ENCODE measurements around the gene SDK2.

SDK2 gene

DNA sequence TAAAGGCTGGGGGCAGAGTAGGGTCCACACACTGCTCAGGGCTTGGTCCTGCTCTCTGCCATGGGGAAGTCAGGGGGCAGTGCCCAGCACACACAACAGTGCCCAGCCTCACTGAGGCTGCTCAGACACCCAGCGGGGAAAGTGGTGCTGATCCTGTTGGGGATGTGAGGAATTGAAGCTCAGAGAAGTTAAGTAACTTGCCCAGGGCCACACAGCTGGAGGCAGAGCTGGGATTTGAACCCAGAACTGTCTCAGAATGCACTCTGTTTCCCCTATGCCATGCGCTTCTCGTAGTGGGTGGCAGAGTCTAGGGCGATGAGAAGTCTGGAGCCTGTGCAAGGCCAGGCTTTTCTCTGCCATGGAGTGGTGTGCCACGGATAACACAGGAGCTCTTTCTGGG is 59.3 kb downstream of the SDK2 start:
- no peak for DNase-seq

DNA sequence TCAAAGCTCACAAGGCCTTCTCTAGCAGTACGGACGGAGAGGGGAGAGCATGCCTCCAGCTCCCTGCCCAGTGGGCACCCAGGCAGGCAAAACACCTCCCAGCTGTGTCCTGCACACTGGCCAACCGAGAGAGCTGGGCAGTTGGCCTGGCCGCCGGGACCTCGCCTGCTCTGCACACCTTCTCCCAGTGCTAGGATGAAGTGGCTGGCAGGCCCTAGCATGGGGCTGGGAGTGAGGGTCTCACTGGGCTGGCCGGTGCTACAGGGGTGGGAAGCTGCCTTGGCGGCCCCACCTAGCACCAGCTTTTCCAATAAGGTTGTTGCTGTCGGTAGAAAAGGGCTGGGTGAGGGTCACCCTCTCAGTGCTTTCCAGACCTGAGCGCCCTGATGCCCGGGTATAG is 60.2 kb downstream of the SDK2 start:
- no peak for DNase-seq

DNA sequence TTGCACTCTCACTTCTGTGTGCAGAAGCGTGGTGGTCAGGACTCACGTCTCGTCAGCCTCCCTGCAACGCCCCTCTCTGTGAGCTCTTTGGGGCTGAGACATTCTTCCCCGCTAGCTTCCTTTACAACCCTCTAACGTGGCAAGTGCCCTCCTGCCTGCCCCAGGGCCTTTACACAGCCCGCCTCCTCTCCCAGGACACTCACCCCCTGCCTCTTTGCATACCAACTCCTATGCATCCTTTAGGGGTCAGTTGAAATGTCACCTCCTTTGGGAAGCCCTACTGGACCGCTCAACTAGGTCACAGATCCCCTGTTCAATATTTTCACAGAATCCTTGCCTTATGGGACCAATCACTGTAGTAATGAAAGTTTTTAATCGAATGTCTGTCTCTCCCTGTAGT is 61.4 kb downstream of the SDK2 start:
- no peak for DNase-seq

DNA sequence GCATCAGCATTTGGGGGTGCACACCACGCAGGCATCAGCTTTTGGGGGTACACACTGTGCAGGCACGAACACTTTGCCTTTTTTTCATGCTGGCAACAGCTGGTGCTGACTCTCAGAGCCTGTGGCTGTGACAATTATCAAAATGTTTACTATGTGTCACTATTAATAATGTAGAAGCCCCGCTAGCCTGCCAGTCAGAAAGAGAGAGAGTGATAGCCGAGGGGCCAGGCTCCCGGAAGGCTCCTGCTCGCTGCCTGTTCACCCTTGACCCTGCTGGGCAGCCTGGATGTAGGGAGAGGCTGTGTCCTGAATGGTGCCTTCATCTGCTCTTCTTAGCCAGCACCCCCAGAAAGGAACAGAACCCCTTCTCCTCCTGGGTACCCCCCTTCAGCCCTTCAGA is 61.9 kb downstream of the SDK2 start:
- DNase-seq, result no peak

DNA sequence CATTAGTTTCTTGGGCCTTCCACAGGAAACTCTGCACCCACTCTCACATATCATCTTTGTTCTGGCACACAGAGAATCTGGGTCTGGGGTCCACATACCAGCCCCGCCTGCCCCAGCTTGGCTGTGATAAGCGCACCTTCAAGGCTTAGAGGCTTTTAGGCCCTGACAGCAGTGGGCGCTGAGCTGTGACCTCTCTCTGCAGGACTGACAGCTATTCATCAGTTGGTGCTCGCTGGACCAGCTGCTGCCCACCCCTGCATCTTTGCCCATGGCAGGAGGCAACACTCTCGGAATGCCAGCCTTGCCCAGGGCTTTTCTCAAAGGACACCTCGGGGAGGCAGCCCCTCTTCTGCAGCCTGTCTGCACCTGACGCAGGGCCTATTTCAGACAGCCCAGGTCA is 62.9 kb downstream of the SDK2 start:
- no peak for DNase-seq

DNA sequence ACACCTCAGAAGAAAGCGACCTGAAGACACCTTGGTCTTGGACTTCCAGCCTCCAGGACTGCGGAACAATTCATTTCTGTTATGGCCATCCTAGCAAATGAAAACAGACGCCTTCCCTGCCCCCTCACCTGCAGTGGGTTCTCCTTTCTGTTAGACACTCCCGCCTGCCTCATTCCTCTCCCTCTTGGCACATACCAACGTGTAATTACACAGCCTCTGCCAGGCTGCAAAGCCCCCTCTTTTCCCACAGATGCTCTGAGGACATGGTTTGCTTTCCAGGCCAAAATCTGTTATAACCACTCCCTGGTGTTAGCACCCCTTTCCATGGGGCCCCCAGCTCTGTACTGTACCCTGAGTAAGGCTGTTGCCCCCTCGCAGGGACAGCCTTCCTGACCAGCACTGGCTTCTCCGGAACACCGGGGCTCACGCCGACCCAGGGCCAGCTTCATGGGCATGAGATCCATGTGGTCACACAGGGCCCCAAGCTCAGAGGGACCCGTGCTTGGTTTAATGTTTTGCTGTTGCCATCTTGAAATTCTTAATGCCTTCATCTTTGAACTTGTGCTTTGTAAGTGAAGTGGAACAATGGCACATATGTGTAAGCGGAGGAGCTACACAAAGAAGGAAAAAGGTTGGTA is 64.1 kb downstream of the SDK2 start:
- DNase-seq, result no peak

DNA sequence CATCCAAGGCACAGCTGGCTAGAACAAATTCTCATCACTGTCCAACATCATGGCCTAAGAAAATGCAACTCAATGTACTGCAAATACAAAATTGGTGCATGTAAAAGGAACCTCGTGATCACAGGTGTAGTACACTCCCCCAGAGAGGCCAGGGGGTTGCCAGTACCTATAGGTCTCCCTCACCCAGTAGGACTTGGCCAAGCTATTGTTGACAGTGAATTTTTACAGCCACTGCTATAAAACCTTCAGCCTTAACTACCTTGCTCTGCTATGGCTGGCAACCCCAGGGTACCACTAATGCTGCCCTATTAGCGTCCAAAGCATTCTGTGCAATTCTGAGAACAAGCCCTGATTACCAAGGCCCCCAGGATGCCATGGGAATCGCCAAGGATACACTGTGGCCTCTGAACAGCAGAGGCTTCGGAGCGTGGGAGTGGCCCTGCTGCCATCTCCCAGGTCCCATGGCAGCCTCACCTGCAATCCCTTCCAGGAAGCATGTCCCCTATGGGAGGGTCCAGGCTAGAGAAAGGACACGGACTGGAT is 67.6 kb downstream of the SDK2 start:
- DNase-seq, result no peak

DNA sequence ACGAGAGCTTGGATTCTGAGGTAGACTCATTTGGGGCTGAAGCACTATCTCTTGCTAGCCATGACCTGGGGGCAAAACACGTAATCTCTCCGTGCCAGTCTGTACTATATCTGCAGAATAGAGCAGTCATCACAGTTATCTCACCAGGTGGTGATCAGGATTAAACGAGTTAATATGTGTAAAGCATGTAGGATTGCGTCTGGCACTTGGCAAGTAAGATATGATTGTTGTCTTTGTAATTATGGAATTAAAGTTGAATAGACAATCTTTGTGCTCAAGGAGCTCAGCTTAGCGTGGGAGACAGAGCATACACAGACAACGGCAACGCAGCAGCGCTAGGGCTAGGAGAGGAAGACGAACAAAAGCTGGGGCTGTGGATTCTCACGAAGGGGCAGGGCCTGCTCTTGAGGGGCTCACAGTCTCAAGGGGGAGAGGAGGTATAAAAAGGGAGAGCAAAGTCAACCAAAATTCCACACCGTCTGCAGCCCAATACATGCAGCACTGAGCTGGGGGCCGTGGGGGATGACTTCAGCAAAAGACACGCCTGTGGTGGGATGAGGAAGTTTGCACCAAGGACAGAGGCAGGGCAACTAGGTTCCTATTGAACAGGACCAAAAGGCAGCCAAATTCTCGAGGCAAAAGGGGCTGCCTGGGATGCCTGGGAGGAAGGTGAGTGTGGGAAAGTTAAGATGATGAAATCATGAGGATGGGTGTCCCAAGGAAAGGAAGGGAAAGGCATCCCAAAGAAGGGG is 68.6 kb downstream of the SDK2 start:
- DNase-seq, result no peak

DNA sequence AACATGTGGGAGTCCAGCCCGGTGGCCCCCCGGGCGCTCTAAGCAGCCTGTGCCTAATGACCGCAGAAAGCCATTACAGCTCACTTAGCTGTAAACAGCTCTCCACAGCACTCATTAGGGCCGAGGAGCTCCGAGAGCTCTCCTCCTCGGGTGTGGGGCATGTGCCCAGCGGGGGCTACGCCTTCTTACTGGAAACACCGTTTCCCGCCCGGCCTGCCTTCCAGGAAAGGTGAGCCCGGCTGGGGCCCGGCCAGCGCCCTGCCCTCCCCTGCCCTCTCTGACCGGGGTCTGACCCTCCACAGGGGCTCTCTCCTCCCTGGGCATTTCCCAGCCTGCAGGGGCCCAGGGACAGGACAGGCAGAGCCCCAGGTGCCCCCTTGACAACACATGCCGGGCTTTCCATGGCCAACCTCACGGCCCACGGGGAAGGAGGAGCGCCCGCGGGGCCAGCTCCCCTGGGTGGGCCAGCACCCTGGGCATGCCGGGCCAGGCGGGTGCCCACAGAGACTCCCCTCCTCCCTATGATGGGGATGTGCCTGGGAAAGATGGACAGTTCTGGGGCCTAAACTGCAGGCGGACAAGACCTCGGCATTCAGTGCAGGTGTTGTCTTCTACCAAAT is 72.6 kb downstream of the SDK2 start:
- no peak for DNase-seq

DNA sequence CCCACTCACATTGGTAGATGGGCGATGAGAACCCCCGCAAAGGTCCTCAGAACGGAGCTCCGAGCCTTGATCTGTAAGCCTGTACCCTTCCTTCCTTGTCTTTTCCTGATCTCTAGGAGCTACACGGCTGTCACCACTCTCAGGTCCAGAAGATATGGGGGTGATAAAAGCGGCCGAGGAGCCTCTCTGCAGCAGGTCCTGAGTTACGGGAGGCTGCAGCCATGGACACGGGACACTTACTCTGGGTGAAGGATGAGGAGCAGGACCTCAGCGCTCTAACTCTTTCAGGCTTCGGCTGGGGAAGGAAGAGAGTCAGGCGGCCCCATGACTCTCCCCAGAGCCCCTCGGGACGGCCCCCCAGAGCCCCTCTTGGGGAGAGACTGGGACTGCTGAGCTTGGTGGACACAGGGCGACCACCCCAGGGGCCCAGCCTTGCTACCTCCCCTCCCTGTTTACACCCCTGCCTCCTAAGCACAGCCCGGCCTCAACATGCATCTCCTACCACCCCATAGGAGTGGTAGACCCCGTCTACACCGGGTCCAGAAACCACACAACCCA is 74.4 kb downstream of the SDK2 start:
- DNase-seq, result no peak

DNA sequence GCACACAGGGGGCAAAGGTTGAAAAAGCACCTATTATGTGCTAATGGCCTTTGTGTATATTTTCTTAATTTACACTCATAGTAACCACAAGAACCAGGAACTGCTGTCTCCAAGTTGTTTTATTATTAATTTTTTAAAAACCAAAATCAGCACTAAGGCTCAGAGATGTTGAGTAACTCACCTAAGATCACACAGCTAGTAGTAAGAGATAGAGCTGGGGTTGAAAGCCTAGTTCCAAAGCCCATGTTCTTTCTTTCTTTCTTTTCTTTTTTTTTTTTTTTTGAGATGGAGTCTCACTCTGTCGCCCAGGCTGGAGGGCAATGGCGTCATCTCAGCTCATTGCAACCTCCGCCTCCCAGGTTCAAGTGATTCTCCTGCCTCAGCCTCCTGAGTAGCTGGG is 75.3 kb downstream of the SDK2 start:
- no peak for DNase-seq

DNA sequence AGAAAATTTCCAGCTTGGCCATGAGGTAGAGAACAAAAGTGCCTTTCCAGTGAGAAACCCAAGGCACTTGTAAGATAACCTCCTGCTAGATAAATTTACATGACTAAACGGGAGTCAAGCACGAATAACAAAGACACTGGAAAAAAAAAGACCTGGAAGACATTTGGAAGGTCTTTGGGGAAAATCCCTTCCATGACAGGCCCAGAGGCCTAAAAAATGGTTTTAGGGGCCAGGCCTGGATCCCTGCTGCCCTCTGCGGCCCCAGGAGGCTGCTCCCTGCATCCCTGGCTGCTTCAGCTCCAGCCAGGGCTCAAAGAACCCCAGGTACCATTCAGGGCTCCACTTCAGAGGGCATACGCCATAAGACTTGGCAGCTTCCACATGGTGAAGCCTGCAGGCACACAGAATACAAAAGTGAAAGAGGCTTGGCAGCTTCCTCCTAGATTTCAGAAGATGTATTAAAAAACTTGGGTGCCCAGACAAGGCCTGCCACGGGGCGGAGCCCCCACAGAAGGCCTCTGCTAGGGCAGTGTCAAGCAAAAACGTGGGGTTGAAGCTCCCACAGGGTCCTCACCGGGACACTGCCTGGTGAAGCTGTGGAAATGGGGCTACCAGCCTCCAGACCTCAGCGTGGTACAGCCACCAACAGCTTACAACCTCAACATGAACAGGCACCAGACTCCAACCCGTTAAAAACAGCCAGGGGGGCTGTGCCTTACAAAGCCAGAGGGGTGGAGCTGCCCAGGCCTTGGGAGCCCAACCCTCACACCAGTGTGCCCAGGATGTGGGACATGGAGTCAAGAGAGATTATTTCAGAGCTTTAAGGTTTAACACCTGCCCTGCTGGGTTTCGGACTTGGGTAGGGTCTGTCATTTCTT is 77.1 kb downstream of the SDK2 start:
- DNase-seq, result peak; percentile 18

DNA sequence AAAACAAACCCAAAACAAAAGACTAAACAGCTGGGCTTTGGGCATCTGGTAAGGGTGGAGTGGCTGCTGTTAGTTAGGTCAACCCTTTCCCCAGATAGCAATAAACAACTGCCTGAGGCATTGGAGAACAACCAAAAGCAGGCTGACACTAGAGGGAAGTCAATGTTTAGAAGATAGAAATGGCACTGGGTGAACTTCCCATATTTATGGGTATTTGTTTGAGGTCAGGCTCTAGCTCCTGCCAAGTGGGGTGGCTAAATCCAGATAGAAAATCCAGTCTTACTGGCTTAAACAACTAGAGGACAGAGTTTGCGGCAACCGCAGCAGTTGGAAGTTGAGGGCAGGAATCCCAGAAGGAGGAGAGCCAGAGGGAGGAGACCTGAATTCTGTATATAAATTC is 79.4 kb downstream of the SDK2 start:
- DNase-seq, result no peak

DNA sequence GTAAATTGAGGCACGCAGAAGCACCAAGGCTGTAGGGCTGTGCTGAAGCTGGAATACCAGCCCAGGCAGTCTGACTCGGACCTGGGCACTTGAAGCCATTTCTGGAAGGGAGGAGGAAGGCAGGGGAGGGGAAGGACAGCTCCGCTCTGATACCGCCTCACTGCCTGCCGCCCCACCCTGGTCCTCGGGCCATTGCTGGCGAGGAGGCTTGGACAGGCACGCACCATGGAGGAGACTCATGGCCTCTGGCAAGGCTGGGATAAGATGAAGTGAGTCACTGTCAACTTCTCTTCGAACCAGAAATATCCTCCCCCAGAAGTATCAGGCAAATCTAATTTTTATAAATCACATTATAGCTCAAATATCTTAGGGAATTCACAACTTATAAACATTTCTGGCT is 81.3 kb downstream of the SDK2 start:
- DNase-seq, result no peak

DNA sequence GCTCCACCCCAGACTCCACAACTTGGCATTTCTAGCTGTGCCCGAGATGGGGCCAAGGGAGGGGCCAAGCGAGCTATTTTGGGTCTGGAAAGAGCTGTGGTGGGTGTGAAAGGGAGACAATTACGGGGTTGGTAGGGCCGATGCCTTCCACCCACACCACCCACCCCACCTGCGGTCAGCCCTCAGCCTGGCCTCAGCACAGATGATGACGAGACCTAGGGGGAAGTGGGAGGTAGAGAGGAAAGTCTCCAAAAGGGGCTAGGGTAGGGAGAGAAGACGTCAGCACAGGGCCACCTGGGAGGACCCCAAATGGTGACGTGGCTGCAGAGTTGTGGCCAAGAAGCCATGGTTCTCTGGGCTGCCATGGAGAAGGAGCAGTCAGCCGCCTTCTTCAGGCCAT is 83.1 kb downstream of the SDK2 start:
- peak; percentile 13 for DNase-seq

DNA sequence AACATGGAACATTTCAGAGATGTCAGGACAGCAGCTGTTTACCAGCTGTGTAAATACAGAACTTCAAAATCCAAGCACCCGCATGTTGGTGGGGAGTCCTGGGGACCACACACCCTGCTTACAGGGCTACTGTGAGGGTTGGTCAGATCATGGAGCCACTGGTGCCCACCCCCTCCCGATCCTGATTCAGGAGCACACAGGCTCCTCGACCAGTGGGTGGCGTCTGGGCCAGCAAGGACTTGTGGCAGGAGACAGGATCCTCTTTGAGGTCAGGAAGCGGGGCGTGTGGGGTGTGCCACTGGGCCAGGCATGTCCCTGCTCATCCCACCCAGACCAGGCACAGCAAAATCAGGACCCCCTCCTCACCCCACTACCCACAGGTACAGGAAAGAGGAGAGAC is 83.6 kb downstream of the SDK2 start:
- no peak for DNase-seq

DNA sequence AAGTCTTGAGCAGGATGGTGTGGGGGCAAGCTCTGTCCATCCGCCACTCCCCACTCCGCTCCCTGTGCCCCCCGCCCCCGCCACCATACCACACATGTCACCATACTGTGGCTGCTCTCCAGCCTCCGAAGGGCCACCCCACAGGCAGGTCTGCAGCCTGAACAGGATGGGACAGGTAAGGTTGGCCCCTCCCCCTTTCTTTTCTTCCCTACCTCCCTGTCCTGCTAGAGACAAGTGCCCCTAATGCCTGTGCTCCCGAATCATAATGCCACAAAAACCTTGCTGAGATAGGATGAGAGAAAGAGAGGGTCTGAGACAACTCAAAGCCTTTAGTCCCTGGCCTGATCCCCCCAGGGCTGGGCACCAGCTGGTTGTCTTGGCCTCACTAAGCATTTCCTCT is 84.7 kb downstream of the SDK2 start:
- no peak for DNase-seq

DNA sequence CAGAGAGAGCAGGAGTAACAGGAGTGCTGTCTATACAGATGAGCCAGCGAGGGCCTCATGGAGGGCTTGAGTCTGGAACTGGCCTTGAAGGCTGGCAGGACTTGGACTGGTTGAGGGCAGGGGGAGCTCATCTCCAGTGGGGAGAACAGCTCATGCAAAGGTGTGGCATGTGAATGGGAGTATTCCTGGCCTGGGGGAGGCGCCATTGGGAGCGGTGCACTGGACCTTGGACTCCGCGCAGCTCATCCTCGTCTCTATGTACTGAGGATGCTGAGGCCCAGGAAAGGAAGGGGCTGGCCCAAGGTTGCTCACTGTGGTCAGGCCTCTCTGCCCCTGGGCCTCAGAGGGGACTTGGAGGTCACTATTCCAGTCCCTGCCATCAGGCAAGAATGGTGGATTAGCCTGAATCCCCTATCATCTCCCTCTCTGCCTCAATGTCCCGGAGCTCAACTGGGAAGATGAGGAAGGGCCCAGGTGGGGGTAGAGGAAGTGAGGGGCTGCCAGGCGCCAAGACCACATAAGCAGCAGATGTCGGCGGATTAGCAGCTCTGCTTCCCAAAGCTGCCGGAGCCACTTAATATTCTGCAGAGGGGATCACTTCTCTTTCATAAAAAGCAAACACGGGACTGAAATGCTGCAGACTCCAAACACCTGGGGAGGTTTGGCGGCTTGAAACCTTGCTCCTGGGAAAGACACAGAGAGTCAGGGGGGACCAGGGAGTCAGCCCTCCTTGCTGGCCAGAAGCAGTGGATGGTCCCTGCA is 88.9 kb downstream of the SDK2 start:
- no peak for DNase-seq

DNA sequence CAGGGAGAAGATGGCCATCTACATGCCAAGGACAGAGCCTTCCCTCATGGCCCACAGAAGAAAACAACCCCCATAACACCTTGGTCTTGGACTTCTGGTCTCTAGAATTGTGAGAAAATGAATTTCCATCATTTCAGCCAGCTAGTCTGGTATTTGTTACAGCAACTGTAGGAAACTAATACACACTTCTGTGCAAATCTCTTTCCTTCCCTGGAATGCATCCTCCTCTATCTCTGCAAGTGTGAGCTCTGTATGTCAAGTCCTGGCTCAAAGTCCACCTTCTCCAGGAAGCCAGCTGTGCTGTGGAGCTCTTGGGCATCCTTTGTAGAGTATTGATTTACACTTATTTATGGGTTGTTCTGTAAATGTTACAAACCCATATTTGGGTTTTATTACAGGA is 89.7 kb downstream of the SDK2 start:
- no peak for DNase-seq

DNA sequence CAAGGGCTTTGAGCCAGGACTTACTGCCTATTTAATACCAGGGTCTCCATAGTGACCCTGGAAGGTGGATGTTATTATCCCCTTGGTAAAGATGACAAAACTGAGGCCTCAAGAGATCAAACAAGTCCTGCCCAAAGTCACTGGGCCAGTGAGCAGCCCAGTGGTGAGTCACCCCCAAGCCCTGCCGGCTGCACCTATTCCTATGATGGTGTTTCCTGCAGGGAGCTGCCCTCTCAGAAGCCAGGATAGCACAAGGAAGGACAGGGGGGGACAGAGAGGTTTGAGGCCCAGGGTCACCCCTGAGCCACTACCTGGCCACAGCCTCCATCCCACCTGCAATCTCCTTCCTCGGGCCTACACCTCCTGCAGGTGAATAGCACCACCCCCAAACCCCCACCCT is 90.9 kb downstream of the SDK2 start:
- DNase-seq, result no peak

DNA sequence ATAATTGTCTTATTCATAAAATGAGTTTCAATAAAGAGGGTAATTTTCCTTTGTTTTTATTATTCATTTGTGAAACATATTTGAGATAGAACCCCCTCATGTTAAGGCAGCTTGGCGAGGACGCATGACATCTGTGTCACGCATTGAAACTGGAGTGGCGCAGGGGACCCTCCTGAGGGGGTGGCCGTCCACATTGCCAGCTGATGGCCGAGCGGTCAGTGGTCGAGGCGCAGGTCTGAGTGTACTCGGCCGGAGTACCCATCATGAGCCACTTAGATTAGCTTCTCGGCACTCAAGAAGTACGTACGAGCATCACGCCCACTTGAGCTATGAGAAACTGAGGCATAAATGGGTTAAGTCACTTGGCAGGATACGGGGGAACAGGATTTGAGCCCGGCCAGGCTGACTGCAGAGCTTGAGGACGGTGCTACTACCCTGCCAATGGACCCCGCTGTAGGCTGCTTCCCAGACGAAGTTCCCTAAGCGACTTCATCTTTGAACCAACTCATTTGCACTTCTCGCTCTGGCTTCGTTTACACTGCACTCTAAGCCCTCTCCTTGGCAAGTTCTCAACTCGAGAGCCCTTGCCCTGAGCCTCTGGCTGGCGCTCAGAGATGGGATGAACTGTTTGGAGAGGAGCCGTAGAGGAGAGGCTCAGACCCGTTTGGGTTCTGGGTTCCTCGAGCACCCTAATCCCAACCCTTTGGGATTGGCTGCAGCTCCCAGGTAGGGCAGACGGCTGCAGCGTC is 91.8 kb downstream of the SDK2 start:
- DNase-seq, result no peak
